ENCODE data around the gene KLHDC8A.

The KLHDC8A gene

GRCh38 chr1:205335692-205336091, 21.0 kb downstream of the KLHDC8A start (continued):
- TF ChIP-seq ZNF692 (tag by site-specific recombination; IDR thresholded peaks at IDR 0.05) = peak; percentile 42; the same call in 1 of the 2 replicates
- TF ChIP-seq ZNF654 (tag by site-specific recombination; IDR thresholded peaks at IDR 0.05; ENCODE audit: low read depth) = peak; percentile 93
- peak; percentile 70; the same call in 1 of the 2 replicates for TF ChIP-seq ZBTB48 (tag by site-specific recombination; IDR thresholded peaks at IDR 0.05)
- TF ChIP-seq ZBTB17 (tag by site-specific recombination; IDR thresholded peaks at IDR 0.05) = peak; percentile 94
- peak; percentile 61 for TF ChIP-seq ZNF600 (tag by site-specific recombination; IDR thresholded peaks at IDR 0.05)
- TF ChIP-seq GLIS1 (tag by site-specific recombination; IDR thresholded peaks at IDR 0.05) = peak; percentile 78
- peak; percentile 16 for TF ChIP-seq ZBTB26 (tag by site-specific recombination; optimal IDR thresholded peaks at IDR 0.05)
- peak; percentile 64; the same call in 1 of the 2 replicates for TF ChIP-seq HIC1 (tag by site-specific recombination; IDR thresholded peaks at IDR 0.05)
- no peak for TF ChIP-seq OSR2 (tag by site-specific recombination; IDR thresholded peaks at IDR 0.05)
- TF ChIP-seq PRDM10 (tag by site-specific recombination; IDR thresholded peaks at IDR 0.05) = peak; percentile 55
- no peak for TF ChIP-seq ZNF350 (tag by site-specific recombination; IDR thresholded peaks at IDR 0.05)
- TF ChIP-seq PATZ1 (tag by site-specific recombination; IDR thresholded peaks at IDR 0.05) = peak; percentile 30; the same call in 1 of the 2 replicates
- 0 out of 2 replicates have a peak, but pooled peaks have one; percentile 28 for TF ChIP-seq ZFP69B (tag by site-specific recombination; IDR thresholded peaks at IDR 0.05)
- peak; percentile 53; the same call in 1 of the 2 replicates for TF ChIP-seq ZBTB44 (tag by site-specific recombination; IDR thresholded peaks at IDR 0.05)
- no peak for TF ChIP-seq ZBTB10 (tag by site-specific recombination; IDR thresholded peaks at IDR 0.05)
- 0 out of 2 replicates have a peak, but pooled peaks have one; percentile 16 for TF ChIP-seq SCRT1 (tag by site-specific recombination; IDR thresholded peaks at IDR 0.05; ENCODE audit: borderline replicate concordance)
- peak; percentile 51; the same call in 1 of the 2 replicates for TF ChIP-seq ZNF501 (tag by site-specific recombination; IDR thresholded peaks at IDR 0.05)
- TF ChIP-seq ZFP37 (tag by site-specific recombination; IDR thresholded peaks at IDR 0.05) = 0 out of 2 replicates have a peak, but pooled peaks have one; percentile 51
- TF ChIP-seq ZNF394 (tag by site-specific recombination; IDR thresholded peaks at IDR 0.05; ENCODE audit: borderline replicate concordance) = no peak
- no peak for TF ChIP-seq PBX3 (CRISPR knock-in tag; IDR thresholded peaks at IDR 0.05)
- TF ChIP-seq GLIS2 (tag by site-specific recombination; IDR thresholded peaks at IDR 0.05) = peak; percentile 78
- TF ChIP-seq ZNF133 (tag by site-specific recombination; IDR thresholded peaks at IDR 0.05) = no peak
- 0 out of 2 replicates have a peak, but pooled peaks have one; percentile 22 for TF ChIP-seq ZNF629 (tag by site-specific recombination; IDR thresholded peaks at IDR 0.05)

Data from HEK293 (cell line).